GM10266 (cell line): ENCODE measurements around the gene ANGPTL8.

ENCODE experiments used
- DNase-seq: peaks from one replicate; pipeline ENCODE4 v3.0.0; 2012; ENCODE audit errors: extremely low spot score
- TF ChIP-seq, protein P1 (sequence below): IDR thresholded peaks from 2 replicates; pipeline ENCODE4 v1.5.1; 2012; ENCODE audit warnings: mild to moderate bottlenecking, low read depth; ENCODE audit not compliant: control insufficient read depth, insufficient read depth; ENCODE audit errors: missing control alignments

Gene ANGPTL8

DNA sequence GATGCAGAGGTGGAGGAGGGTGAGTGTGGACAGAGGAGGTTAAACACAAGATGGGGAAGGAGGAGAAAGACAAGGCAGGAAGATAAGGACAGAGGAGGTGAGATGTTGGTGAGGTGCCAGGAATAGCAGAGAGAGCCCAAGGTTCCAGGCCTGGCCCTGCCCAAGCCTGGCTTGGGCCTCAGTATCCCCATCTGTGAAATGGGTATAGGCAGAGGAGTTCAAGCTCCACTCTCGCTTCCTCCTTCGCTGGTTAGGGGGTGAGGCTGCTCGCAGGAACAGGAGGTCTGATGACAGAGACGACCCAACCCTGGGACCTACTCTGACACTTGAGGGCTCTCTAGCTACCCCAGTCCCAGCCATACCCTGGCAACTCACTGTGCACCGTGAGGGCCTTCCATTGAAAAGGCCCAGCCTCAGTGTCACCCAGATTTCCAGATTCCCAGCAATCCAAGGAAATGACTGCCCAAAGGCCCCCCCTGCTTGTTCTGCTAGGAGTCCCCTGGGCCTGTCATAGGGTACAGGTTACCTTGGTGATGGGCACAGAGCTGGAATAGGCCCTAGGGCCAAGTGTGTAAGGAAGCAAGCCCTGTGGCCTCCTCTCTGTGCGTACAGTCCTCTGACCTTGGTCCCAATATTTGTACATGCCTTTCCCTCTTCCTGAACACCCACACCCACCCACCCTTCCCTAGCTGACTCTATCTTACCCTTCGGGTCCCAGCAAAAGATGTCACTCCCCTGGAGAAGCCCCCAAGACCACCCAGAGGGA, 8.6 kb upstream of the ANGPTL8 start:
- TF ChIP-seq, protein P1, sequence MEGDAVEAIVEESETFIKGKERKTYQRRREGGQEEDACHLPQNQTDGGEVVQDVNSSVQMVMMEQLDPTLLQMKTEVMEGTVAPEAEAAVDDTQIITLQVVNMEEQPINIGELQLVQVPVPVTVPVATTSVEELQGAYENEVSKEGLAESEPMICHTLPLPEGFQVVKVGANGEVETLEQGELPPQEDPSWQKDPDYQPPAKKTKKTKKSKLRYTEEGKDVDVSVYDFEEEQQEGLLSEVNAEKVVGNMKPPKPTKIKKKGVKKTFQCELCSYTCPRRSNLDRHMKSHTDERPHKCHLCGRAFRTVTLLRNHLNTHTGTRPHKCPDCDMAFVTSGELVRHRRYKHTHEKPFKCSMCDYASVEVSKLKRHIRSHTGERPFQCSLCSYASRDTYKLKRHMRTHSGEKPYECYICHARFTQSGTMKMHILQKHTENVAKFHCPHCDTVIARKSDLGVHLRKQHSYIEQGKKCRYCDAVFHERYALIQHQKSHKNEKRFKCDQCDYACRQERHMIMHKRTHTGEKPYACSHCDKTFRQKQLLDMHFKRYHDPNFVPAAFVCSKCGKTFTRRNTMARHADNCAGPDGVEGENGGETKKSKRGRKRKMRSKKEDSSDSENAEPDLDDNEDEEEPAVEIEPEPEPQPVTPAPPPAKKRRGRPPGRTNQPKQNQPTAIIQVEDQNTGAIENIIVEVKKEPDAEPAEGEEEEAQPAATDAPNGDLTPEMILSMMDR: no peak
- DNase-seq: no peak

DNA sequence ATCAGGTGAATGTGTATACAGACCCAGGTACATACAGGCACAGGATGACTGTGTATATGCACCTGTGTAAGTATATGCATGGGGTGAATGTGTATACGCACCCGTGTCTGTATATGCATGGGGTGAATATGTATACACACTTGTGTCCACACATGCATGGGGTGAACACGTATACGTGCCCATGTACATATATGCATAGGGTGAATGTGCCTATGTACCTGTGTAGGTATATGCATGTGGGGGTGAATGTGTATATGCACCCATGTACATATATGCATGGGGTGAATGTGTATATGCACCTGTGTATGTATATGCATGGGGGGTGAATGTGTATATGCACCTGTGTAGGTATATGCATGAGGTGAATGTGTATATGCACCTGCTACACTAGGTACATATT, 6.9 kb upstream of the ANGPTL8 start:
- no peak for DNase-seq
- TF ChIP-seq, protein P1: no peak

DNA sequence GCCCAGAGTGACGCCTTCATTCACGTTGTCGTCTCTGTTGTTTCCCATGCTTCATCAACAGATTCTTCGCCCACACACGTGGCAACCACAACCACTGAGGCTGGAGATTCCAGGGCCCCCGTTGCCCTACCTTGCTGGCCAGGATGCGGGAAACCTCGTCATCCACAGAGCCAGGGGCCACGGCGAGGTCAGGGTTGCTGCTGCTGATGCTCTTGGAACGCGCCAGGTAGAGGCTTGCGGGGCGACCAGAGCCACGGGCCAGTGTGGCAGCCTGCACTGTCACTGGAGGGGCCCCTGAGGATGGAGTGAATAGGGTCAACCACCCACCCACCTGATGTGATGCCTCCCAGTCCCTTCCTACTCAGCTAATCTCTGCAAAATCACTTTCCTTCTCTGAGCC, 6.3 kb upstream of the ANGPTL8 start:
- TF ChIP-seq, protein P1: no peak
- DNase-seq: no peak

DNA sequence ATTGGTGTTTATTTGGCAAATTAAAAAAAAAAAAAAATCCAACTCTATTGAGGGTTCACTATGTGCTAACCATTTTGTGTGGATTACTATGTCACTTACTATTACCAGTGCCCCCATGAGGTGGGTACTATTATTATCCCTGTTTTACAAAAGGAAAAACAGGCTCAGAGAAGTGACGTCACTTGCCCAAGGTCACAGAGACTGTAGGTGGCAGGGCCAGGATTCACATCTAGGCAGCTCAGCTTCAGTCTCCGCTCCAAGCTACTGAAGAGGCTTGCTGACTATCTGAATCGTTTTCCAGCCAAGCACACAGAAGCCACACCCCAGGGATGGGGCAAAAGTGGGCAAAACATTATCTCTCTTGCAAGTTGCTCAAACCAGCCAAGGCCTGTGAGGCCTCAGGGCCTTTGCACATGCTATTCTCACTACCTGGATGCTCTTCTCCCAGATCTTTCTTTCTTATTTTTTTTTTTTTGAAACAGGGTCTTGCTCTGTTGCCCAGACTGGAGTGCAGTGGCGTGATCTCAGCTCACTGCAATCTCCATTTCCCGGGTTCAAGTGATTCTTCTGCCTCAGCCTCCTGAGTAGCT, 4.8 kb upstream of the ANGPTL8 start:
- TF ChIP-seq, protein P1: no peak
- DNase-seq: no peak

DNA sequence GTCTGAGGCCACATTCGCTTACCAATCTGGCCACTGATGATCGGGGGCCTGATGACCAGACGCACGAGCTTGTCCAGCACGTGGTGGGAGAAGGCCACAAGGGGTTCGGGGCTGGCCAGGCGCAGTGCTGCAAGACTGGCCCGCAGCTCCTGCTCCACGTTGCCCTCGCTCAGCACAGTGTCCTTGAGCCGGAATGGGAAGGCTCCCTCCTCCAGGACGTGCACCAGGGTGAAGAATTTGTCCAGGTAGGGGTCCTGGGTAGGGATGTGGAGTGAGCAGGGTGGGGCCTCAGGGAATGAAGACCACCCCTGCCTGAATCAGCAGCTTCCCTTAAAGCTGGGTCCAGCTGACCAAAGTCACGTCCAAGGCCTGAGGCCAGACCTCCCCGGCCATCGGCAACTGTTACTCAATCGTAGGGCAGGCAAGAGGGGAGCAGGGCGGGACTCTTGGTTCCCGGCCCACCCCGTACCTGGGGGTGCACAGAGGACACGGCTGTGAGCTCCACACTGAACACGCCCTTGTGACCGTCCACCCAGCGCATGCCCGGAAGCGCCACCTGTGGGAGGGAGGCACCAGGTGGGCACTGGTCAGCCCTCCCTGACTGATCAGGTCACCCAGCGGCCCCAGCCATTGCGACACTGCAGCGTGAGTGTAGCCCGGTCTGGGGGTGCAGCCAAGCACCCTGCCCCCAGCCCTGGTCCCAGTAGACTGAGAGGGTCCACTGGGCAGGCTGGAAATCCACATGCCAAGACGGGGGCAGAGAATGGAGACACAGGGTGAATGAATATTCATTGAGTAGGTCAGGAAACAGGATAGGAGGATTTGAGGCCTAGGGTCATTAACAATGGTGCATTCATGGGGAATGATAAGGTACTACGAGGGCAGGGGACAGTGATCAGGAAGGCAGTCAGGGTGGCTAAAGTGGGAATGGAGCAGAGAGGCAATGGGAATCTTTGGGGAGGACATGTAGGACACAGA, 2.8 kb upstream of the ANGPTL8 start:
- TF ChIP-seq, protein P1: no peak
- DNase-seq: no peak

DNA sequence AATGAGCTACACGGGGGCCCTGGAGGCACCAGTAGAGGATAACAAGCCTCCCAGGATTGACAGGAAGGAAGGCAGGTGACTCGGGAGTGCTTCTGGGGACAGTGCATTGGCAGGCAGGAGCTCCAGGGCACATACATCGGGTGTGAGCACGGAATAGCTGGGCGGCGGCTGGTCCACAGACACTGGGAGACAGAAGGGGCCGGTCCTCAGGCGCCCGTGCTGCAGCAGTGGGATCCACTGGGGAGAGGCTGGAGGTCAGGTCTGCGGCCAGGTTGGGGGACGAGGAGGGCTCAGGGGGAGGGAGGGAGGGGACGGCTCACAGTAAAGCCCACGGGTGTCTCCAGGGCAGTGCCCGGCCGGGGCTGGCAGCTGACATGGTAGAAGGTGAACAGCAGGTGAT, 2.1 kb upstream of the ANGPTL8 start:
- no peak for DNase-seq
- TF ChIP-seq, protein P1: no peak
